ENCODE measurements around the gene HIP1.
"Not testable (repeated sequence)": the region's sequence is repeated elsewhere in the genome, so short reads cannot be mapped to it uniquely, and the experiment has no call there.

HIP1 gene

DNA sequence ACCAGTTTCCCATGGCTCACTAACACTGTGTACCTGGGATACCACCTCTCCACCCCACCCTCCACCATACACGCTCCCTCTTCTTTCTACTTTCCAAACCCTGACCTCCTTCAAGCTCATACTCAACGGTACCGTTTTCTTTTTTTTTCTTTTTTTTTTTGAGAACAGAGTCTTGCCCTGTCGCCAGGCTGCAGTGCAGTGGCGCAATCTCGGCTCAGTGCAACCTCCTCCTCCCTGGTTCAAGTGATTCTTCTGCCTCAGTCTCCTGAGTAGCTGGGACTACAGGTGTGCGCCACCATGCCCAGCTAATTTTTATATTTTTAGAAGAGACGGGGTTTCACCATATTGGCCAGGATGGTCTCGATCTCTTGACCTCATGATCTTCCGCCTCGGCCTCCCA, 129.3 kb downstream of the HIP1 start:
- DNase-seq = not testable (repeated sequence)

- no peak for DNase-seq
Measured at GRCh38 chr7:75608451-75609122, 130.2 kb downstream of the HIP1 start.

- peak in 1 of 4 experiments; percentile 31 for DNase-seq
Measured at GRCh38 chr7:75604408-75604807, 134.3 kb downstream of the HIP1 start.

- not testable (repeated sequence) for DNase-seq
Measured at GRCh38 chr7:75602831-75603230, 135.9 kb downstream of the HIP1 start.

- DNase-seq = no peak
Measured at GRCh38 chr7:75601539-75601938, 137.2 kb downstream of the HIP1 start.

DNA sequence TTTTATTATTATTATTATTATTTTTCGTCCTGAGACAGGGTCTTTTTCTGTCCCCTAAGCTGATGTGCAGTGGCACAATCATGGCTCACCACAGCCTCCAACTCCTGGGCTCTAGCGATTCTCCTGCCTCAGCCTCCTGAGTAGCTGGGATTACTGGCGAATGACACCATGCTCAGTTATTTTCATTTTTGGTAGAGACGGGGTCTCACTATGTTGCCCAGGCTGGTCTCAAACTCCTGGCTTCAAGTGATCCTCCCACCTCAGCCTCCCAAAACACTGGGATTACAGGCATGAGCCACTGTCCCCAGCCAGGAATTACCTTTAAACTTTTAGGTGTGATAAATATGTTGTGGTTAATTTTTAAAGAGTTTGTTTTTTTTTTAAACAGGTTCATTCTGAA, 138.0 kb downstream of the HIP1 start:
- DNase-seq = not testable (repeated sequence)

- DNase-seq = no peak
Measured at GRCh38 chr7:75599244-75599781, 139.4 kb downstream of the HIP1 start.

DNA sequence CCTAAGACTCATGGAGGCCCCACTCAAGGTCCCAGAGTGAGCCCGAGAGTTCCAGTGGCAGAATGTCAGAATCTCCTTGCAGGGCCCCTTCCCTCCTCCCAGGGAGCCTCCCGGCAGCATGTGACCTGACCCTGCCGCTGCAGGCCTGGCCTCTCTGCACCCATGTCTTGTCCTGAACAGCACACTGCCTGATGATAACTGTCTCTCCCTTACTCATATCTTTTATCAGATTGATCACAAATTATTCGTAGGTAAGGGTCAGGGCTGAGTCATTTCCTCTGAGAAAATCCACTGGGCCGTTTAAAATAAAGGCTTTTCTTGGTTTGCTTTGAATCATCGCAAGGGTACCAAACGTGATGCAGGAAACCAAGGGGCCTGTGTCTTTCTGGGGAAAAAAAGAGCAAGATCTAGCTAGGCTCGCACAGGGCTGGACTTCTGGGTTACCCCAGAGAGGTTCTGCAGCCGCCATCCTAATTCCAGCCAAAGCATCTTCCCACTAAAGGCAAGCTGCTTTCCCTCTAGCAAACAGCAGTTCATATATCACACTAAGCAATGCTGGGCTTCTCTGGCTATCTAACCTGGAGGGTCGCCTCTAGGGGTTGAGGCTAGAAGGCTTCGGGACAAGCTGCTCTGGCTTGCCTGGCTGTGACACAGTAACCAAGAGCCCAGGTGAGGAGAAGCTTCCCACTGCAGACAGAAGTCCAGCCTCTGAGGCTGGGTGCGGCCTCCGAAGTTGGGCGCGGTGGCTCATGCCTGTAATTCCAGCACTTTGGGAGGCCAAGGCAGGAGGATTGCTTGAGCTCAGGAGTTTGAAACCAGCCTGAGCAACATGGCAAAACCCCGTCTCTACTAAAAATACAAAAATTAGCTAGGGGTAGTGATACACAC, 141.8 kb downstream of the HIP1 start:
- no peak for DNase-seq

- no peak for DNase-seq
Measured at GRCh38 chr7:75595766-75596165, 143.0 kb downstream of the HIP1 start.

DNA sequence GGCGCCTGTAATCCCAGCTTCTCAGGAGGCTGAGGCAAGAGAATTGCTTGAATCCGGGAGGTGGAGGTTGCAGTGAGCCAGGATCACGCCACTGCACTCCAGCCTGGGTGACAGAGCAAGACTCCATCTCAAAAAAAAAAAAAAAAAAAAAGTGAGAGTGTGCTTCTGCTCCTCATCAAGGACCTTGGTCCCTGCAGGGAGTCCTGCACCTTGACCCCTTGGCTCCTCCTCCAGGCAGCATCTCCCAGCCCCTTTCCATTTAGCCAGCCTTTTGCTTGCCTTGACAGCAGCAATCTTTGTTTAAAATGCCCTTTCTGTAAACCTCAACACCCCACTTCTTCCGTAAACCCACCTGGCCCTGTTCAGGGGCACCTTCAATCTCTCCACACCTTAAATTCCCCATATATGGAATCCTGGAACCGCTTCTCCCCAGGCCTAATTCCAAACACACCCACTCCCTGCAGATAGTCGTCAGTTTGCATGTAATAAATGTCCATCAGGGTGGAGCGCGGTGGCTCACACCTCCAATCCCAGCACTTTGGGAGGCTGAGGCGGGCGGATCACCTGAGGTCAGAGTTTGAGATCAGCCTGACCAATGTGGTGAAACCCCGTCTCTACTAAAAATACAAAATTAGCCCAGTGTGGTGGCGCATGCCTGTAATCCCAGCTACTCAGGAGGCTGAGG, 145.1 kb downstream of the HIP1 start:
- not testable (repeated sequence) for DNase-seq

DNA sequence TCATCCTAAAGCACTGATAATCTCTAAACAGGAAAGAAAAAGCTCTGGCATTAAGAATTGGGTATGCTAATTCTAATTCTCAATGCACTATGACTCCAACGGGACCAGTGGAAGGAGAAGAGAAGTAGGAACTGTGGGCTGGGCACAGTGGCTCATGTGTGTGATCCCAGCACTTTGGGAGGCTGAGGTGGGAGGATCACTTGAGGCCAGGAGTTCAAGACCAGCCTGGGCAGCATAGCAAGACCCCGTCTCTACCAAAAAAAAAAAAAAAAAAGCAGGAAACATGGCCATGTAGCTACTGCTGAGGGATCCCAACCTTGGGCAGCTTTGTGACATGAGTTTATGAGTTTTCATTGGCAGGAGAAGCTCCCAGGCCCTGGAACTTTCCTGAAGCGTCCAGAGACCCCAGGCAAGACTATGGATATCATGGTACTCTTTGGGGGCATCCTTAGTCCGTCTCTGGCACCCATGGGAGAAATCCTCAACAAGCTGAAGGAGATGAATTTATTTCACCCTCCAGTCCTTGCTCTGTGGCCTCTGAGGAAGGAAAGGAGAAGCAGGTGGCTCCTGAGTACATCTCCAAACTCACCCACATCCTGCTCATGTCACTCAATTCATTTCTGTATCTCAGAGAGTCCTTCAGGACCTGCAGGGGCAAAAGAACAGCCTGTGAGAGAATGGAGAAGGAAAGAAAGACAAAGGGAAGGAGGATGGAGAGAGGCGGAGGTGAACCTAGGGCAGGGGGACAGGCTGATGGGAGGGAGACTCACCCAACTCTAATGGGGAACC, 147.1 kb downstream of the HIP1 start:
- no peak for DNase-seq

- DNase-seq = no peak
Measured at GRCh38 chr7:75590373-75591005, 148.3 kb downstream of the HIP1 start.

GRCh38 chr7:75584354-75584753, 154.4 kb downstream of the HIP1 start:
- DNase-seq = peak; percentile 35 to 57 (median 50)

DNA sequence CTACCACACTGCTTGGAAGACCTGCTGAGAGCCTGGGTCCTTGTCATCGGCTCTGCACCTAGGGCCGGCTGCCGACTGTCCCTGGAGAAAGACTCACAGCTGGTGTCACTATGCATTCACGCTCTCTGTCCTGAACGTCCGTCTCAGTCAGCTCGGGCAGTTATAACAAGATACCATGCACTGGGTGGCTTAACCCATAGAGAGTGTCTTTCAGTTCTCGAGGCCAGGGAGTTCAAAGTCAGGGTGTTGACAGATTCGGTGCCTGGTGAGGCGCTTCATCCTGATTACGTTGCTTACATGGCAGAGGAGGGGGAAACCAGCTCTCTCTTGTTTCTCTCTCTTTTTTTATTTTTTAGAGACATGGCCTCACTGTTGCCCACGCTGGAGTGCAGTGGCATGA, 155.5 kb downstream of the HIP1 start:
- DNase-seq = no peak

- DNase-seq = no peak
Measured at GRCh38 chr7:75579899-75580298, 158.8 kb downstream of the HIP1 start.

DNA sequence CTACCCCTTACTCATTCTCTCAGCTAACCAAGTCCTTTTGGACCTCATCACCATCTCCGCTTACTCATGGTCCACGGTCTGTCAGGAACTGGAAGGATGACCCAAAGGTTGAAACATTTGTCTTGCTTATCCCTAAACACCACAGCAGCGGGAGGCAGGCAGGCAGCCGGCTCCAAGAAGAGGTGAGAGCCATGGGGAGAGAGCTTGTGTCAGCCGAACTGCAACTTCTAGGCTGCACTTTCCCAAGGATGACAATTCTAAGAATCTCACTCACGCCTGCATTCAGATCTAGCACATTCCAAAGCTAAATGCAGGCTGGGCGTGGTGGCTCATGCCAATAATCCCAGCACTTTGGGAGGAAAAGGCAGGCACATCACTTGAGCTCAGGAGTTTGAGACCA, 160.7 kb downstream of the HIP1 start:
- no peak for DNase-seq

GRCh38 chr7:75575488-75576121, 163.1 kb downstream of the HIP1 start:
- no peak for DNase-seq

GRCh38 chr7:75573477-75574019, 165.2 kb downstream of the HIP1 start:
- DNase-seq = no peak

- no peak for DNase-seq
Measured at GRCh38 chr7:75572814-75573213, 165.9 kb downstream of the HIP1 start.

DNA sequence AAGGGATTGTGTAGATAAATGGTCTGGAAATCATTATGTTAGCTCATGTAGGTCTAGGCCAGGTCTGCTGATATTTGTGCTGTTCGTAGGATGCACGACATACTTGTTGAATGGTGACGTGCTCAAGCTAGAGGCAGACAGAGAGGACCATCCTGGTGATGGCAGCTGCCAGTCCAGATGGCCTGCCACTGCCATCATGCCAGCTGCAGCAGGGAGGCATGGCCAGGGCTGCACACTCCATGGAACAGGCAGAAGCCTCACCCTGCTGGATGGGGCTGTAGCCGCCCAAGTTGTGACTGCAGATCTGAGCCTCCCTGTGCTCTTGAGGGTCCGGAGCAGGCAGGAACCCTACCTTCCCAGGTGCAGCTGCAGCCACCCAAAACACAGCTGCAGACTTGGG, 166.3 kb downstream of the HIP1 start:
- no peak for DNase-seq

GRCh38 chr7:75571209-75571608, 167.5 kb downstream of the HIP1 start:
- DNase-seq = no peak

Measured in suppressor macrophage (primary cell).